CD1c-positive myeloid dendritic cell (primary cell): ENCODE data around the gene ZSWIM4.
"Not testable (repeated sequence)": the region's sequence is repeated elsewhere in the genome, so short reads cannot be mapped to it uniquely, and the experiment has no call there.

Experiments used
- DNase-seq: peaks from one replicate; pipeline ENCODE4 v3.0.0-alpha.2; 2016; ENCODE audit errors: extremely low spot score

Gene ZSWIM4

DNA sequence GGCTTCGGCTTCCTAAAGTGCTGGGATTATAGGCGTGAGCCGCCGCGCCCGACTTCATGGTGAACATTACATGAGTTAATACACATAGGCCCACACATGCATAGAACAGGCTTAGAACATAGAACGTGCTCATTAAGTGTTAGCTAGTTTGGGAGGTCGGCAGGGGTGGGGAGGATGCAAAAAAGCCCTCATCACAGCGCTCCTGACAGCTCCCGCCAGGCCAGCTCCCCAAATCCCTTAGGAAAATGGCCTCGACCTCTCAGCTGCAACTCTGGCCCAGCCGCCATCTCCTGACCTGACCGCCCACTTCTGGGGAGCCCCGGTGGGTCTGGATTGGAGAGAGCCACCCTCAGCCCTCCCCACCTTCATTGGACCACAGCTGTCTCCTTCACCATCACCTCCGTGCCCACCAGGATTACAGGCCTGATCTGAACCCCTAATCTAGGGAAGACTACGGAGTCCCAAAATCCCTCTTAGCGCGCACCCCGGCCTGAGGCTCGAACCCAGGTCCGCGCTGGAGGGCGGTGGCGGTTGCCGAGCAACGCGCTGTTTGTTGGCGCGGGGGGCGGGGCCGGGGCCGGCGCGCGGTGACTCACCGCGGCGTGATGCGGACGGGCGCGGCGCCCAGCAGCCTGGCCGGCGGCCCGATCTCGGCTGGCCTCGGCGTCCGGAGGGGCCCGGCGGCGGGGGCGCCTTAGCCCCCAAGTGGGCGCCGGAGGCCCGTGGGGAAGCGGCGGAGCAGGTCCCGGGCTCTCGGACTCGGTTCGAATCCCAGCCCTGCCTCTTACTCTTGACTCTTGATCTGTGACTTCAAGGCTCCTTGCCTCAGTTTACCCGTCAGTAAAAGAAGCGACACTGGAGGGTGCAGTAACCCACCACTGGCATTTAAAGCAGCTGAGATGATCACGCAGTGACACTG lies 55.0 kb downstream of the ZSWIM4 start:
- peak; percentile 91 for DNase-seq

GRCh38 chr19:13850910-13851733 lies 55.9 kb downstream of the ZSWIM4 start:
- peak; percentile 79 for DNase-seq

GRCh38 chr19:13851734-13852114 lies 56.5 kb downstream of the ZSWIM4 start:
- not testable (repeated sequence) for DNase-seq

DNA sequence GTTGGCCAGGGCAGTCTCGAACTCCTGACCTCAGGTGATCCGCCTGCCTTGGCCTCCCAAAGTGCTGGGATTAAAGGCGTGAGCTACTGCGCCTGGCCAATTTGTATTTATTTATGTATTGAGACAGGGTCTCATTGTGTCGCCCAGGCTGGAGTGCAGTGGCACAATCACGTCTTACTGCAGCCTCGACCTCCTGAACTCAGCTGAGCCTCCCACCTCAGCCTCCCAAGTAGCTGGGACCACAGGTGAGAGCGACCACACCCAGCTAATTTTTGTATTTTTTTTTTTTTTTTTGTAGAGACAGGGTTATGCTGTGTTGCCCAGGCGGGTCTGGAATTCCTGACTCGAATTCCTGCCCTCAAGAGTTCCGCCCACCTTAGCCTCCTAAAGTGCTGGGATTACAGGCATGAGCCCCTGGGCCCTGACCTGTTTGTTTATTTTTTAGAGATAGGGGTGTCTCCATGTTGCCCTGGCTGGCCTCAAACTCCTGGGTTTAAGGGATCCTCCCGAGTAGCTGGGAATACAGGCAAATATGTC lies 57.0 kb downstream of the ZSWIM4 start:
- DNase-seq, result not testable (repeated sequence)

DNA sequence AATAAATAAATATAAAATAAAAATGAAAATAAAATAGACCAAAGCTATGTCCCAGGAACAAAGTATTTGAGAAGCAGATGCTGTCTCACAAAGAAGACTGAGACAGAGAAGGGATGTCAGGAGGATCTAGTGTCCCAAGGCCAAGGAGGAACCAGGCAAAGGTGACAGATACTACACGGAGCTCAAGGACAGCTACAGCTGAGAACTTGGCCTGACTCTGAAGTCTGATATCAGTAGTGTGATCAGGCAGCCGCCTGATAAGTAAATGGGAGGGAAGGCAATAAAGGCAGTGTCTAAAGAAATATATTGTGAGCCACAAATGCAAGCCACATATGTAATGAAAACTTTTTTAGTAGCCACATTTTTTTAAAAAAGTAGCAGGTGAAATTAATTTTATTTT lies 61.3 kb downstream of the ZSWIM4 start:
- DNase-seq, result no peak

DNA sequence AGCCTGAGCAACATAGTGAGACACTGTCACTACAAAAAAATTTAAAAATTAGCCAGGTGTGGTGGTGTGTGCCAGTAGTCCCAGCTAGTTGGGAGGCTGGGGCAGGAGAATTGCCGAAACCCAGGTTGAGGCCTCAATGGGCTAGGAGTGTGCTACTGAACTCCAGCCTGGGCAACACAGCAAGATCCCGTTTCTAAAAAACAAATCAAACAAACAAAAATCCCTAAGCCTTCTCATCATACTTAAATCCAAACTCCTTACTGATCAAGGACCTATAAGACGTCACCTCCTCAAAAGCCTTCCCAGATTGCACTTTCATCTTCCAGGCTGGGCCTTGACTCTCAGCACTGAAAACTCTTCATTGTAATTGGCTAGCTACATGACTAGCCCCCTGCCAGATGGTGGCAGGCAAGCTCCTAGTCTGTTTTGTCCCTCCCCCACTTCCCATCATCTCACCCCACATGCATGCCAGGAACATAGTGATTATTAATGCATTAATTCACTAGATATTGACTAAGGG lies 64.2 kb downstream of the ZSWIM4 start:
- DNase-seq, result no peak

- DNase-seq, result no peak
These were observed 65.6 kb downstream of the ZSWIM4 start for GRCh38 chr19:13860679-13861391.

- peak; percentile 32 for DNase-seq
These were observed 66.1 kb downstream of the ZSWIM4 start for GRCh38 chr19:13861392-13861713.

- DNase-seq, result peak; percentile 95
These were observed 66.7 kb downstream of the ZSWIM4 start for GRCh38 chr19:13861714-13862531.

- DNase-seq, result no peak
These were observed 68.9 kb downstream of the ZSWIM4 start for GRCh38 chr19:13864046-13864666.

DNA sequence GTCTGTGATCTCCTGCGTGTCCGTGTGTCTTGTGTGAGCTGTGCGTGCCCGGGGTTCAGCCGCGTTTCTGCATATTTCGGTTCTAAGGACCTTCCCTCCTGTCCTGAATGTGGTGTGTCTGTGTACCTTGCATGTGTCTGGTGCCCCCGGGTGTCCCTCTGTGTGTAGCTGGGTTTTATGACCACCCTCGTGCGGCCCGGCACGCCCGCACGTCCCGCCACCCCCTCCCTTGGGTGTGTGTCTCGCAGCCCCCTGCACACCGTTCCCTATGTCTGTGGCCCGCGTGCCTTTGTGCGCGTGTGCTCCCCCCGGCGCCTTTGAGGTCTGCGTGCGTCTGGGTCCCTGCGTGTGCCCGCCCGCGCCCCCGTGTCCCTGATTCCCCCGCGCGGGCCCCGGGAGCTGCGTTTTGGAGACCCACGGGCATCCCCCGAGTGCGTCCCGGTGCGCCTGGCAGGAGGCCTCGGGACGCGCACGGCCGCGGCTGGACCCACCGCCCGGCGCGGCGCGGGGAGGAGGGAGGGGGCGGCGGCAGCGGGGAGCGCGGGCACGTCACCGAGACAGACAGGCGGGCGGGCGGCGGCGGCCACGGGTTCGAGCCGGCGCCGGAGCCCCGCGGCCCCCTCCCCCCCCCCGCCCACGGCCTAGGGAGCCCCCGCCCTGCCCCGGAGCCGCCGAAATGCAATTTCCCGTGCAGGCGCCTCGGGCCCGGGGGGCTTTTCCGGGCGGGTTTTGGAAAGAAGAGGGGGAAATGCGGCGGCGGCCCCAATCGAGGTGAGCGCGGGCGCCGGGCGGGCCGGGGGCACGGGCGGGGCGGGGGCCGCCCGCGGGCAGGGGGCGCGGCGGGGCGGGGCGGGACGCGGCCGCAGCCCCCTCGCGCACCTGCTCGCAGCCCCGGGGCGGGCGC lies 69.7 kb downstream of the ZSWIM4 start:
- DNase-seq, result no peak

GRCh38 chr19:13865571-13866462 lies 70.6 kb downstream of the ZSWIM4 start:
- DNase-seq, result peak; percentile 28

DNA sequence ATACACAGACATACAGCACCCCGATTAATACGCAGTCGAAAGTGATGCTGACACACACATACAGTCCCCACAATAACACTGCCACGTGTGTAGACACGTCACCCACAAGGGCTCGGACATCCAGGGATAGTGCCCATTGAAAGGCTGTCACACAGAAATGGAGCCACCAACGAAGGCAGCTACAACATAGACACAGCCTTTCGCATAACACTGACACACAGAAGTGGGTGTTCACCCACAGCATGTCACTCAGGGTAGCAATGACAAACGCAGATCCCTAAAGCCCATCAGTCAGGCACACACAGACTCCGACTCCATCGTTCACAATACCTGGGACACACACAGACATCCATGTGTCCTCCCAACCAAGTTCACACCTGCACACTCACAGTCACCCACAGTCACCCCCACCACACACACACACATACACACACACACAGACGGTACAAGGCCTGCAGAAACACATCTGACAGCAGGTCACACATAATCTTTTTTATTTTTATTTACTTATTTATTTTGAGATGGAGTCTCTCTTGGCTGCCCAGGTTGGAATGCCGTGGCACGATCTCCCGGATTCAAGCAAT lies 71.3 kb downstream of the ZSWIM4 start:
- DNase-seq, result no peak

- DNase-seq, result peak; percentile 36
These were observed 73.4 kb downstream of the ZSWIM4 start for GRCh38 chr19:13868663-13869062.

DNA sequence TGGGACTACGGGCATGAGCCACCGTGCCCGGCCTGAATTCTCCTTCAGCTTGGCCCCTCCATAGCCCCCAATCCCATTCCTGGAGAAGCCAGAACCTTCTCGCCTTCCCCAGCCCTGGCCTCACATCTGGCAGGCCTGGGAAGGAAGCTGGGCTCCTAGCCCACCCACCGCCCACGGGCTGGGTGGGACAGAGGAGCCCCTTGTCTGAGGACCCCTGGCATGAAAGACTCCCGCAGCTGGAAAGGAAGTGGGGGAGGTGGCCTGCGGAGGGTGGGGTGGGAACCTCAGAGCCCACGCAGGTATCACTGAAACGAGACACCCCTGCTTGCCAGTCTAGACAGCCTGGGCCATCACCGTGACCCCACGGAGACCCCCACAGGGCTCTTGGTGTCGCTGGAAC lies 74.0 kb downstream of the ZSWIM4 start:
- no peak for DNase-seq

GRCh38 chr19:13870873-13871272 lies 75.6 kb downstream of the ZSWIM4 start:
- no peak for DNase-seq

- DNase-seq, result no peak
These were observed 77.1 kb downstream of the ZSWIM4 start for GRCh38 chr19:13872339-13872694.
